ENCODE measurements around the gene PFDN1. TPM values are rescaled to one million over a fixed set of nuclear protein-coding genes. Genes with fewer than 3 reads are reported as not detected.

The PFDN1 gene
- total and polyA plus RNA-seq, 9 of the 15 experiments (the other 6 are each of a cell fraction or from before 2014, with no cell fraction given): 45.5 to 215 (median 78.0) TPM

GRCh38 chr5:140216478-140217074 lies 86.3 kb downstream of the PFDN1 start (continued):
- TF ChIP-seq SMARCA4 (IDR thresholded peaks at IDR 0.05) (peak; percentile 87), BHLHE40 (IDR thresholded peaks at IDR 0.05; ENCODE audit: low read length) (peak; percentile 64; the same call in 1 of the 2 replicates), UBTF (IDR thresholded peaks at IDR 0.05; ENCODE audit: borderline replicate concordance in 1 of 2, low read depth in 2 of 2, low read length in 2 of 2) (0 out of 4 replicates have a peak, but pooled peaks of 1 of the 2 experiments have one; percentile 28), CHD2 (IDR thresholded peaks at IDR 0.05; ENCODE audit: low read depth, low read length) (no peak), ZNF143 (CRISPR knock-in tag; IDR thresholded peaks at IDR 0.05) (no peak), DPF2 (IDR thresholded peaks at IDR 0.05) (peak; percentile 84), NRF1 (conservative IDR thresholded peaks at IDR 0.05 in 1 of 2, IDR thresholded peaks at IDR 0.05 in 1 of 2) (0 out of 4 replicates have a peak, but pooled peaks of 1 of the 2 experiments have one; percentile 20), MTA3 (IDR thresholded peaks at IDR 0.05; ENCODE audit: borderline replicate concordance) (no peak), LARP7 (IDR thresholded peaks at IDR 0.05) (no peak), SOX6 (IDR thresholded peaks at IDR 0.05) (peak; percentile 69), PYGO2 (tag; IDR thresholded peaks at IDR 0.05) (no peak), MYC (IDR thresholded peaks at IDR 0.05; ENCODE audit: low read depth, low read length) (0 out of 2 replicates have a peak, but pooled peaks have one; percentile 15), MYC (CRISPR knock-in tag; IDR thresholded peaks at IDR 0.05; ENCODE audit: borderline replicate concordance, low read depth) (no peak), TEAD4 (IDR thresholded peaks at IDR 0.05; ENCODE audit: low read length) (peak; percentile 79), TEAD4 (CRISPR knock-in tag; IDR thresholded peaks at IDR 0.05; ENCODE audit: borderline replicate concordance) (no peak), BACH1 (tag; IDR thresholded peaks at IDR 0.05) (0 out of 2 replicates have a peak, but pooled peaks have one; percentile 8), ZNF592 (IDR thresholded peaks at IDR 0.05) (peak; percentile 58; the same call in 1 of the 2 replicates), NFRKB (IDR thresholded peaks at IDR 0.05; ENCODE audit: low read depth) (0 out of 2 replicates have a peak, but pooled peaks have one; percentile 29)
- TF ChIP-seq, protein P1, sequence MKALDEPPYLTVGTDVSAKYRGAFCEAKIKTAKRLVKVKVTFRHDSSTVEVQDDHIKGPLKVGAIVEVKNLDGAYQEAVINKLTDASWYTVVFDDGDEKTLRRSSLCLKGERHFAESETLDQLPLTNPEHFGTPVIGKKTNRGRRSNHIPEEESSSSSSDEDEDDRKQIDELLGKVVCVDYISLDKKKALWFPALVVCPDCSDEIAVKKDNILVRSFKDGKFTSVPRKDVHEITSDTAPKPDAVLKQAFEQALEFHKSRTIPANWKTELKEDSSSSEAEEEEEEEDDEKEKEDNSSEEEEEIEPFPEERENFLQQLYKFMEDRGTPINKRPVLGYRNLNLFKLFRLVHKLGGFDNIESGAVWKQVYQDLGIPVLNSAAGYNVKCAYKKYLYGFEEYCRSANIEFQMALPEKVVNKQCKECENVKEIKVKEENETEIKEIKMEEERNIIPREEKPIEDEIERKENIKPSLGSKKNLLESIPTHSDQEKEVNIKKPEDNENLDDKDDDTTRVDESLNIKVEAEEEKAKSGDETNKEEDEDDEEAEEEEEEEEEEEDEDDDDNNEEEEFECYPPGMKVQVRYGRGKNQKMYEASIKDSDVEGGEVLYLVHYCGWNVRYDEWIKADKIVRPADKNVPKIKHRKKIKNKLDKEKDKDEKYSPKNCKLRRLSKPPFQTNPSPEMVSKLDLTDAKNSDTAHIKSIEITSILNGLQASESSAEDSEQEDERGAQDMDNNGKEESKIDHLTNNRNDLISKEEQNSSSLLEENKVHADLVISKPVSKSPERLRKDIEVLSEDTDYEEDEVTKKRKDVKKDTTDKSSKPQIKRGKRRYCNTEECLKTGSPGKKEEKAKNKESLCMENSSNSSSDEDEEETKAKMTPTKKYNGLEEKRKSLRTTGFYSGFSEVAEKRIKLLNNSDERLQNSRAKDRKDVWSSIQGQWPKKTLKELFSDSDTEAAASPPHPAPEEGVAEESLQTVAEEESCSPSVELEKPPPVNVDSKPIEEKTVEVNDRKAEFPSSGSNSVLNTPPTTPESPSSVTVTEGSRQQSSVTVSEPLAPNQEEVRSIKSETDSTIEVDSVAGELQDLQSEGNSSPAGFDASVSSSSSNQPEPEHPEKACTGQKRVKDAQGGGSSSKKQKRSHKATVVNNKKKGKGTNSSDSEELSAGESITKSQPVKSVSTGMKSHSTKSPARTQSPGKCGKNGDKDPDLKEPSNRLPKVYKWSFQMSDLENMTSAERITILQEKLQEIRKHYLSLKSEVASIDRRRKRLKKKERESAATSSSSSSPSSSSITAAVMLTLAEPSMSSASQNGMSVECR (CRISPR knock-in tag; IDR thresholded peaks at IDR 0.05): no peak

Measured in K562 (cell line).